ENCODE measurements around the gene TANC2.

Gene TANC2

DNA sequence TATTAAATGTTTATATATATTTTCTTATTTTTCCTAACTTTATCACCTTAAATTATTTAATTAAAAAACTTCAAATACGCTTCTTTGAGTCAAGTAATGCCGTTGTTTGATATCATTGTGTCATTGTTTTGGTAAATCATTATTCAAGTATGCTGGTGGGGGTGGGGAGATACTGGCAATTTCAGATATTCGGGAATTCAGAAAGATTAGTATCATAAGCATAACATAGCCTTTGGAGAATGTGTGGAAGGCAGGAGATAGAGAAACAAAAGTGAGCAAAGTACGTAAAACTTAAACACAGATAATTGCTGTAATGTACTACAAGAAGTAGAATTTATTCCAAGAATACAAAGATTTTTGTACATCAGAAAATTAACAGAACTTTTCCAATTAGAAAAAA lies 49.8 kb downstream of the TANC2 start:
- no peak for ATAC-seq
